Right atrium auricular region (tissue), 2 donors: ENCODE measurements around the gene ZBTB40. TPM values are rescaled to one million over a fixed set of nuclear protein-coding genes. Genes with fewer than 3 reads are reported as not detected.

Experiments
- DNase-seq: peaks from one replicate; pipeline ENCODE4 v3.0.0-alpha.2; 2019; ENCODE audit warnings: low spot score
- H3K27ac ChIP-seq, 2 donors: fragments of 200-600 bp; sonication (generic); 1 replicate in 1 of 2; 2 replicates in 1 of 2; pipeline ENCODE4 v1.5.1; 2016 to 2019
- H3K27me3 ChIP-seq, 2 donors: fragments of 200-600 bp; sonication (generic); one replicate each; pipeline versions ENCODE4 v1.5.1 to v1.6.0; 2017 to 2019
- H3K36me3 ChIP-seq: fragments of 200-600 bp; sonication (generic); one replicate; pipeline ENCODE4 v1.5.1; 2016
- H3K4me1 ChIP-seq, 2 donors: fragments of 200-600 bp; sonication (generic); one replicate each; pipeline versions ENCODE4 v1.5.1 to v1.6.0; 2017 to 2019
- H3K4me3 ChIP-seq, 2 donors: fragments of 200-600 bp; sonication (generic); 1 replicate in 1 of 2; 2 replicates in 1 of 2; pipeline ENCODE4 v1.5.1; 2017 to 2019; ENCODE audit warnings: mild to moderate bottlenecking in 1 of 2, moderate library complexity in 1 of 2
- H3K9me3 ChIP-seq, 2 donors: fragments of 200-600 bp; sonication (generic); one replicate each; pipeline ENCODE4 v1.5.1; 2019
- total RNA-seq, 2 donors: library from RNA; depleted of rRNA; stranded (reverse); fragments of >200 nt; gene quantifications; one replicate each; pipeline ENCODE4 v1.1.0, GENCODE V29; 2016
- TF ChIP-seq, protein P1 (sequence below), 2 donors: fragments of 200-600 bp; sonication (generic); IDR thresholded peaks; one replicate each; pipeline ENCODE4 v1.5.1; 2019; ENCODE audit warnings: antibody characterized with exemption in 2 of 2

Gene ZBTB40
- total RNA-seq, 2 donors from 2014 or later = 10.4 to 12.5 TPM

GRCh38 chr1:22576150-22576544 is 124.5 kb downstream of the ZBTB40 start:
- no peak for DNase-seq
- no peaks in the 10 kb centered on the region for H3K27me3 ChIP-seq
- no peak overlapping the region for H3K27ac ChIP-seq
- no peak overlapping the region for H3K4me3 ChIP-seq
- H3K9me3 ChIP-seq = no peaks in the 10 kb centered on the region
- no peaks in the 10 kb centered on the region for H3K4me1 ChIP-seq
- no peaks in the 10 kb centered on the region for H3K36me3 ChIP-seq
- TF ChIP-seq, protein P1, sequence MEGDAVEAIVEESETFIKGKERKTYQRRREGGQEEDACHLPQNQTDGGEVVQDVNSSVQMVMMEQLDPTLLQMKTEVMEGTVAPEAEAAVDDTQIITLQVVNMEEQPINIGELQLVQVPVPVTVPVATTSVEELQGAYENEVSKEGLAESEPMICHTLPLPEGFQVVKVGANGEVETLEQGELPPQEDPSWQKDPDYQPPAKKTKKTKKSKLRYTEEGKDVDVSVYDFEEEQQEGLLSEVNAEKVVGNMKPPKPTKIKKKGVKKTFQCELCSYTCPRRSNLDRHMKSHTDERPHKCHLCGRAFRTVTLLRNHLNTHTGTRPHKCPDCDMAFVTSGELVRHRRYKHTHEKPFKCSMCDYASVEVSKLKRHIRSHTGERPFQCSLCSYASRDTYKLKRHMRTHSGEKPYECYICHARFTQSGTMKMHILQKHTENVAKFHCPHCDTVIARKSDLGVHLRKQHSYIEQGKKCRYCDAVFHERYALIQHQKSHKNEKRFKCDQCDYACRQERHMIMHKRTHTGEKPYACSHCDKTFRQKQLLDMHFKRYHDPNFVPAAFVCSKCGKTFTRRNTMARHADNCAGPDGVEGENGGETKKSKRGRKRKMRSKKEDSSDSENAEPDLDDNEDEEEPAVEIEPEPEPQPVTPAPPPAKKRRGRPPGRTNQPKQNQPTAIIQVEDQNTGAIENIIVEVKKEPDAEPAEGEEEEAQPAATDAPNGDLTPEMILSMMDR (IDR thresholded peaks at IDR 0.05) = no peak

DNA sequence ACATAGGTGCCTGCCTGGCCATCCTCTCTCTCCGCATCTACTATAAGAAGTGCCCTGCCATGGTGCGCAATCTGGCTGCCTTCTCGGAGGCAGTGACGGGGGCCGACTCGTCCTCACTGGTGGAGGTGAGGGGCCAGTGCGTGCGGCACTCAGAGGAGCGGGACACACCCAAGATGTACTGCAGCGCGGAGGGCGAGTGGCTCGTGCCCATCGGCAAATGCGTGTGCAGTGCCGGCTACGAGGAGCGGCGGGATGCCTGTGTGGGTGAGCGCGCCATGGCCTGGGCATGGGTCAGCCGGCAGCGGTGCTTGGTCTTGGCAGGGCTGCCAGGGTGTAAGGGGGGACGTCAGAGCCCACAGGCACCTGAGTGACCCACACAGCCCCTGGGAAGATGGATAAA is 125.0 kb downstream of the ZBTB40 start:
- Histone ChIP-seq H3K27me3 (no peaks in the 10 kb centered on the region), H3K4me1 (no peaks in the 10 kb centered on the region), H3K9me3 (no peaks in the 10 kb centered on the region), H3K4me3 (no peak overlapping the region), H3K36me3 (no peaks in the 10 kb centered on the region), H3K27ac (no peak overlapping the region)
- DNase-seq = no peak
- TF ChIP-seq, protein P1 (IDR thresholded peaks at IDR 0.05) = no peak

- peaks cover 0 to 9% of the 10 kb centered on the region in 2 donors for H3K4me1 ChIP-seq
- H3K27ac ChIP-seq = no peak overlapping the region
- TF ChIP-seq, protein P1 (IDR thresholded peaks at IDR 0.05) = no peak
- H3K36me3 ChIP-seq = no peaks in the 10 kb centered on the region
- H3K4me3 ChIP-seq = no peak overlapping the region
- no peaks in the 10 kb centered on the region for H3K27me3 ChIP-seq
- no peak for DNase-seq
- H3K9me3 ChIP-seq = no peaks in the 10 kb centered on the region
Observed at GRCh38 chr1:22578732-22579361, 127.2 kb downstream of the ZBTB40 start.

DNA sequence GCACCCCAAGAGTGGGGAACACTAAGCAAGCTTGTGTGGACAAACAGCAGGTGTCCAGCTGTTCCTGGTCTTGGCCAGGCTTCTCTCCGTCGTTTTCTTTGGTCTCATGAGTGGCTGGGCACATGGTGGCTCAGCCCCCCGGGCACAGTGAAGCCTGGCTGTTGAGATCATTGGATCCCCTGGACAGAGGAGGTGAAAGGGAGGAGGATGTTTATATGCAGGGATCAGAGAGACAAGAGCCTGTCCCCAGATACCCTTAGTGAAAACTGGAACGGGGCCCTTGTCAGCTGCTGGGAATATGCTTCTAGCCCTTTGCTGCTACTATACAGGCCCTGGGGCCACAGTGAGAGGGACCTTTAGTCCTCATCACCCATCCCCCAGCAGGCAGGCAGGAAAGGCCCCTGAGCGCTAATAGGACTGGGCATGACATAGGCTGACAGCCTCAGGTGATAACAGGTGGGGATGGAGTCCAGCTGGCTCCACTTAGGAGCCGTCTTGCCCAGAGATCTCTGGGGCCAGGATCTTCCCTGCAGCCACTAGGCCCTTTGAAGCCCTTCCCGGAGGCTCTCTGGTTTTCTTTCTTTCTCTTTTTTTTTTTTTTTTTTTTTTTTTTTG is 128.0 kb downstream of the ZBTB40 start:
- TF ChIP-seq, protein P1 (IDR thresholded peaks at IDR 0.05) = no peak
- Histone ChIP-seq H3K36me3 (no peaks in the 10 kb centered on the region), H3K27me3 (no peaks in the 10 kb centered on the region), H3K4me3 (no peak overlapping the region), H3K27ac (no peak overlapping the region), H3K9me3 (no peaks in the 10 kb centered on the region), H3K4me1 (peaks cover 0 to 9% of the 10 kb centered on the region in 2 donors)
- no peak for DNase-seq

Other genes with a start within 250 kb of the ZBTB40 start
- gene EPHA8, start 111.6 kb downstream of the ZBTB40 start, total RNA-seq = not detected
- 100 to 1,000 TPM in 1 of 2 donors, 10 to 100 TPM in 1; 37.9 to 107 TPM for gene C1QA, start 184.8 kb downstream of the ZBTB40 start, total RNA-seq
- 100 to 1,000 TPM in 1 of 2 donors, 10 to 100 TPM in 1; 31.4 to 126 TPM for gene C1QC, start 191.8 kb downstream of the ZBTB40 start, total RNA-seq
- gene C1QB, start 201.4 kb downstream of the ZBTB40 start, total RNA-seq = 100 to 1,000 TPM in 1 of 2 donors, 10 to 100 TPM in 1; 82.5 to 262 TPM